Lower leg skin (tissue), 4 donors: Measurements from ENCODE around the gene HUWE1. TPM values are rescaled to one million over a fixed set of nuclear protein-coding genes. Genes with fewer than 3 reads are reported as not detected.
"Not testable (repeated sequence)": the region's sequence is repeated elsewhere in the genome, so short reads cannot be mapped to it uniquely, and the experiment has no call there.

Experiments used
- DNase-seq, 2 donors: peaks; one replicate each; pipeline ENCODE4 v3.0.0-alpha.2; 2019; ENCODE audit warnings: low spot score in 2 of 2
- H3K4me3 ChIP-seq: fragments of 200-600 bp; sonication (generic); 2 replicates; pipeline ENCODE4 v1.5.1; 2017; ENCODE audit warnings: mild to moderate bottlenecking, low read depth; ENCODE audit not compliant: poor library complexity, severe bottlenecking
- POLR2A ChIP-seq, 2 donors: fragments of 450-650 bp; IDR thresholded peaks; one replicate each; pipeline ENCODE4 v1.6.1; 2016 to 2017; ENCODE audit warnings: antibody characterized with exemption in 2 of 2, mild to moderate bottlenecking in 1 of 2, moderate library complexity in 1 of 2
- WGBS, 2 donors: methylation state at CpG; one replicate each; pipeline ENCODE4 v1.1.5; 2018; 5-methylcytosine and 5-hydroxymethylcytosine counted together
- intact Hi-C: fragments of 100-400 bp; cut with DNase I; formaldehyde crosslinking; loops from one replicate; pipeline ENCODE4 v1.15.0; 2023; ENCODE audit warnings: low total_unique reads
- total RNA-seq, 4 donors: library from RNA; depleted of rRNA; stranded (reverse); fragments of >200 nt; gene quantifications; one replicate each; pipeline ENCODE4 v1.1.0, GENCODE V29; 2016
- TF ChIP-seq, protein P1 (sequence below), 3 donors: fragments of 450-650 bp; IDR thresholded peaks; one replicate each; pipeline ENCODE4 v1.5.1; 2016; ENCODE audit warnings: antibody characterized with exemption in 3 of 3, mild to moderate bottlenecking in 3 of 3, moderate library complexity in 2 of 3

Gene HUWE1
- 100 to 1,000 TPM; 128 to 175 (median 158) TPM for total RNA-seq

GRCh38 chrX:53686151-53686885, at the start of gene HUWE1:
Gene HUWE1, minus strand, starts transcription at chrX:53686719. Its CDS starts 32,612 bp downstream, at chrX:53654107.
- TF ChIP-seq, protein P1, sequence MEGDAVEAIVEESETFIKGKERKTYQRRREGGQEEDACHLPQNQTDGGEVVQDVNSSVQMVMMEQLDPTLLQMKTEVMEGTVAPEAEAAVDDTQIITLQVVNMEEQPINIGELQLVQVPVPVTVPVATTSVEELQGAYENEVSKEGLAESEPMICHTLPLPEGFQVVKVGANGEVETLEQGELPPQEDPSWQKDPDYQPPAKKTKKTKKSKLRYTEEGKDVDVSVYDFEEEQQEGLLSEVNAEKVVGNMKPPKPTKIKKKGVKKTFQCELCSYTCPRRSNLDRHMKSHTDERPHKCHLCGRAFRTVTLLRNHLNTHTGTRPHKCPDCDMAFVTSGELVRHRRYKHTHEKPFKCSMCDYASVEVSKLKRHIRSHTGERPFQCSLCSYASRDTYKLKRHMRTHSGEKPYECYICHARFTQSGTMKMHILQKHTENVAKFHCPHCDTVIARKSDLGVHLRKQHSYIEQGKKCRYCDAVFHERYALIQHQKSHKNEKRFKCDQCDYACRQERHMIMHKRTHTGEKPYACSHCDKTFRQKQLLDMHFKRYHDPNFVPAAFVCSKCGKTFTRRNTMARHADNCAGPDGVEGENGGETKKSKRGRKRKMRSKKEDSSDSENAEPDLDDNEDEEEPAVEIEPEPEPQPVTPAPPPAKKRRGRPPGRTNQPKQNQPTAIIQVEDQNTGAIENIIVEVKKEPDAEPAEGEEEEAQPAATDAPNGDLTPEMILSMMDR (IDR thresholded peaks at IDR 0.05): no peak
- TF ChIP-seq POLR2A (IDR thresholded peaks at IDR 0.05): no peak
- WGBS, 2 donors: 1 to 34% methylated on average over 19 to 58 of the region's 61 CpGs
- intact Hi-C loops: no loop called here
- peak; percentile 64 to 96 for DNase-seq
- peak within 1 kb of the TSS; percentile 60 for H3K4me3 ChIP-seq

DNA sequence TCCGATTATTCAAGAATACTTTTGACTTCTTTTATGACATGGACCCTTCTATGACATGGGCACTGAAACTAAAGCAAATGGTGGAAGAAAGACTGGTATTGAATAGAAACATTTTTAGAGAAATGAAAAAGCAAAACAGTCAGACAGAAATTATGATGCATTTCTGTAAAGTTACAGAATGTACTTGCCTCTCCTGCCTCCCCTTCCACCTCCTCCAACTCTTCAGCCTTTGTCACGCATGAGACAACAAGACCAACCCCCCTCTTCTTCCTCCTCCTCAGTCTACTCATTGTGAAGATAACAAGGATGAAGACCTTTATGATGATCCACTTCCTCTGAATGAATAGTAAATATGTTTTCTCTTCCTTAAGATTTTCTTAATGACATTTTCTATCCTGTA, 46.3 kb upstream of the HUWE1 start:
- DNase-seq: no peak
- intact Hi-C loops: no loop called here
- no peak overlapping the region for H3K4me3 ChIP-seq
- WGBS, 2 donors: 57 to 66% methylated on average over 2 of the region's 2 CpGs
- TF ChIP-seq, protein P1 (IDR thresholded peaks at IDR 0.05): no peak
- no peak for TF ChIP-seq POLR2A (IDR thresholded peaks at IDR 0.05)

- TF ChIP-seq, protein P1 (IDR thresholded peaks at IDR 0.05): no peak
- intact Hi-C loops: no loop called here
- DNase-seq: no peak
- no peak overlapping the region for H3K4me3 ChIP-seq
- 0% methylated on average over 1 of the region's 1 CpG for WGBS, 2 donors
Measured at GRCh38 chrX:53729751-53730150, 43.2 kb upstream of the HUWE1 start.

- TF ChIP-seq, protein P1 (IDR thresholded peaks at IDR 0.05): no peak
- no peak for TF ChIP-seq POLR2A (IDR thresholded peaks at IDR 0.05)
- intact Hi-C loops: no loop called here
- 59 to 85% methylated on average over 2 of the region's 2 CpGs for WGBS, 2 donors
- H3K4me3 ChIP-seq: no peak overlapping the region
- DNase-seq: no peak
Measured at GRCh38 chrX:53728506-53728905, 42.0 kb upstream of the HUWE1 start.

GRCh38 chrX:53724872-53725271, 38.4 kb upstream of the HUWE1 start:
- WGBS, 2 donors: 45 to 94% methylated on average over 3 to 5 of the region's 5 CpGs
- H3K4me3 ChIP-seq: no peak overlapping the region
- TF ChIP-seq, protein P1 (IDR thresholded peaks at IDR 0.05): no peak
- TF ChIP-seq POLR2A (IDR thresholded peaks at IDR 0.05): no peak
- intact Hi-C loops: no loop called here
- DNase-seq: no peak

- H3K4me3 ChIP-seq: no peak overlapping the region
- intact Hi-C loops: no loop called here
- no peak for DNase-seq
- TF ChIP-seq POLR2A (IDR thresholded peaks at IDR 0.05): no peak
- TF ChIP-seq, protein P1 (IDR thresholded peaks at IDR 0.05): no peak
- 79 to 90% methylated on average over 4 of the region's 4 CpGs for WGBS, 2 donors
Measured at GRCh38 chrX:53723381-53723780, 36.9 kb upstream of the HUWE1 start.

GRCh38 chrX:53721610-53722009, 35.1 kb upstream of the HUWE1 start:
- H3K4me3 ChIP-seq, intact Hi-C loops, DNase-seq: not testable (repeated sequence)
- WGBS, 2 donors: 97 to 100% methylated on average over 1 to 31 of the region's 32 CpGs

- H3K4me3 ChIP-seq, intact Hi-C loops, DNase-seq: not testable (repeated sequence)
- WGBS, 2 donors: 85 to 88% methylated on average over 6 to 7 of the region's 7 CpGs
Measured at GRCh38 chrX:53719666-53720065, 33.1 kb upstream of the HUWE1 start.
